Activated CD4-positive, alpha-beta T cell treated with anti-CD3 and anti-CD28 coated beads, Interleukin-2, amount 10 ng/mL, durations not matched to agents 7 days and 5 days (primary cell): ENCODE measurements around the gene KANSL1. TPM values are rescaled to one million over a fixed set of nuclear protein-coding genes. Genes with fewer than 3 reads are reported as not detected.
"Not testable (repeated sequence)": the region's sequence is repeated elsewhere in the genome, so short reads cannot be mapped to it uniquely, and the experiment has no call there.

Experiments used
- CTCF ChIA-PET: fragments of 350-600 bp; sonication (Branson Sonifier 250); formaldehyde crosslinking; loops from one replicate; lab custom pipeline; 2021; ENCODE audit warnings: antibody characterized with exemption; lab: Charles Lee
- POLR2A ChIA-PET: fragments of 350-600 bp; sonication (Branson Sonifier 250); formaldehyde crosslinking; loops from one replicate; lab custom pipeline; 2021; ENCODE audit warnings: antibody characterized with exemption; lab: Charles Lee
- DNase-seq: peaks from one replicate; pipeline ENCODE4 v3.0.0-alpha.2; 2020
- H3K27ac Mint-ChIP-seq: one replicate; pipeline ENCODE4 v1.8.0; 2021; ENCODE audit warnings: mild to moderate bottlenecking, moderate library complexity, mixed read lengths
- H3K27me3 Mint-ChIP-seq: one replicate; pipeline ENCODE4 v1.8.0; 2021; ENCODE audit warnings: mixed read lengths
- H3K36me3 Mint-ChIP-seq: one replicate; pipeline ENCODE4 v1.8.0; 2021; ENCODE audit warnings: low read depth, mixed read lengths
- H3K4me1 Mint-ChIP-seq: one replicate; pipeline ENCODE4 v1.8.0; 2021; ENCODE audit warnings: mixed read lengths
- H3K4me3 Mint-ChIP-seq: one replicate; pipeline ENCODE4 v1.8.0; 2021; ENCODE audit warnings: mild to moderate bottlenecking, moderate library complexity, mixed read lengths
- H3K9me3 Mint-ChIP-seq: one replicate; pipeline ENCODE4 v1.8.0; 2021; ENCODE audit warnings: mixed read lengths
- total RNA-seq, 2 experiments: library from RNA; stranded (reverse); gene quantifications; one replicate each; pipeline ENCODE4 v1.2.3, GENCODE V29; 2021

KANSL1 gene
- total RNA-seq, 2 experiments from 2014 or later: 85.7 to 97.7 TPM

GRCh38 chr17:46011711-46012505, 181.3 kb downstream of the KANSL1 start:
- peaks cover 2% of the 10 kb centered on the region for H3K27me3 Mint-ChIP-seq
- no peaks in the 10 kb centered on the region for H3K4me1 Mint-ChIP-seq
- DNase-seq: no peak
- ChIA-PET CTCF (interaction anchor here (1.1 kb wide), 1 partner anchor 10 kb away, joined by 3 read pairs; no protein-coding TSS in a partner anchor), POLR2A (no interaction called here)
- no peaks in the 10 kb centered on the region for H3K9me3 Mint-ChIP-seq
- H3K4me3 Mint-ChIP-seq: no peak overlapping the region
- H3K36me3 Mint-ChIP-seq: no peaks in the 10 kb centered on the region
- no peak overlapping the region for H3K27ac Mint-ChIP-seq

- H3K36me3 Mint-ChIP-seq: no peaks in the 10 kb centered on the region
- peaks cover 4% of the 10 kb centered on the region for H3K27me3 Mint-ChIP-seq
- POLR2A ChIA-PET: no interaction called here
- no peaks in the 10 kb centered on the region for H3K4me1 Mint-ChIP-seq
- no peak overlapping the region for H3K27ac Mint-ChIP-seq
- DNase-seq: no peak
- CTCF ChIA-PET: no interaction called here
- no peak overlapping the region for H3K4me3 Mint-ChIP-seq
- H3K9me3 Mint-ChIP-seq: no peaks in the 10 kb centered on the region
These were observed 182.5 kb downstream of the KANSL1 start for GRCh38 chr17:46010597-46011186.

GRCh38 chr17:46009681-46010596, 183.3 kb downstream of the KANSL1 start:
- CTCF ChIA-PET: no interaction called here

GRCh38 chr17:46008591-46008990, 184.6 kb downstream of the KANSL1 start:
- Mint-ChIP-seq H3K27ac (no peak overlapping the region), H3K36me3 (no peaks in the 10 kb centered on the region), H3K4me1 (peaks cover 1% of the 10 kb centered on the region), H3K27me3 (peaks cover 4% of the 10 kb centered on the region), H3K9me3 (no peaks in the 10 kb centered on the region), H3K4me3 (no peak overlapping the region)
- ChIA-PET CTCF (interaction anchor here (1.0 kb wide), 1 partner anchor 184 kb away, joined by 3 read pairs; the partner anchor contains the start of gene KANSL1), POLR2A (interaction anchor here (0.6 kb wide), 1 partner anchor 26 kb away, joined by 7 read pairs; no protein-coding TSS in a partner anchor)
- DNase-seq: no peak

More at GRCh38 chr17:46009681-46010596, 183.3 kb downstream of the KANSL1 start:
- H3K27ac Mint-ChIP-seq: no peak overlapping the region
- H3K9me3 Mint-ChIP-seq: no peaks in the 10 kb centered on the region
- no peaks in the 10 kb centered on the region for H3K36me3 Mint-ChIP-seq
- H3K4me1 Mint-ChIP-seq: no peaks in the 10 kb centered on the region
- no peak for DNase-seq
- POLR2A ChIA-PET: no interaction called here
- peaks cover 4% of the 10 kb centered on the region for H3K27me3 Mint-ChIP-seq
- no peak overlapping the region for H3K4me3 Mint-ChIP-seq

GRCh38 chr17:46007461-46007965, 185.7 kb downstream of the KANSL1 start:
- no peak for DNase-seq
- no peak overlapping the region for H3K4me3 Mint-ChIP-seq
- peaks cover 4% of the 10 kb centered on the region for H3K27me3 Mint-ChIP-seq
- no peaks in the 10 kb centered on the region for H3K36me3 Mint-ChIP-seq
- H3K9me3 Mint-ChIP-seq: no peaks in the 10 kb centered on the region
- CTCF ChIA-PET: no interaction called here
- POLR2A ChIA-PET: no interaction called here
- peaks cover 5% of the 10 kb centered on the region for H3K4me1 Mint-ChIP-seq
- H3K27ac Mint-ChIP-seq: no peak overlapping the region

- H3K36me3 Mint-ChIP-seq, POLR2A ChIA-PET, DNase-seq, H3K4me1 Mint-ChIP-seq, H3K27me3 Mint-ChIP-seq, H3K9me3 Mint-ChIP-seq, H3K4me3 Mint-ChIP-seq, H3K27ac Mint-ChIP-seq: not testable (repeated sequence)
- CTCF ChIA-PET: interaction anchor here (0.7 kb wide), 1 partner anchor 489 kb away, joined by 3 read pairs; no protein-coding TSS in a partner anchor
These were observed 187.1 kb downstream of the KANSL1 start for GRCh38 chr17:46006082-46006481.

- Mint-ChIP-seq H3K36me3 (no peaks in the 10 kb centered on the region), H3K4me1 (peaks cover 6% of the 10 kb centered on the region), H3K27me3 (peaks cover 4% of the 10 kb centered on the region), H3K4me3 (no peak overlapping the region), H3K27ac (no peak overlapping the region), H3K9me3 (no peaks in the 10 kb centered on the region)
- no peak for DNase-seq
- ChIA-PET POLR2A (interaction anchor here (0.6 kb wide), 2 partner anchors 15 to 856 kb away, joined by 3 to 5 read pairs; partner anchors contain the start of gene HEXIM1), CTCF (interaction anchor here (1.2 to 2.9 kb wide), 4 partner anchors 12 to 209 kb away, joined by 3 to 9 read pairs (median 3); partner anchors contain the start of gene KANSL1)
These were observed 189.1 kb downstream of the KANSL1 start for GRCh38 chr17:46003907-46004748.

- Mint-ChIP-seq H3K27ac (no peak overlapping the region), H3K4me3 (no peak overlapping the region), H3K36me3 (no peaks in the 10 kb centered on the region), H3K9me3 (no peaks in the 10 kb centered on the region), H3K4me1 (peaks cover 6% of the 10 kb centered on the region), H3K27me3 (peaks cover 4% of the 10 kb centered on the region)
- no peak for DNase-seq
- POLR2A ChIA-PET: no interaction called here
- CTCF ChIA-PET: interaction anchor here (1.0 to 2.9 kb wide), 8 partner anchors 9 to 210 kb away, joined by 3 to 11 read pairs (median 8); partner anchors contain the start of gene KANSL1
These were observed 190.3 kb downstream of the KANSL1 start for GRCh38 chr17:46002973-46003316.

- CTCF ChIA-PET: interaction anchor here (0.7 to 2.9 kb wide), 11 partner anchors 9 to 211 kb away, joined by 3 to 11 read pairs (median 4); partner anchors contain the start of gene KANSL1
- H3K27me3 Mint-ChIP-seq: peaks cover 3% of the 10 kb centered on the region
- no peaks in the 10 kb centered on the region for H3K9me3 Mint-ChIP-seq
- peak; percentile 79 for DNase-seq
- no peaks in the 10 kb centered on the region for H3K36me3 Mint-ChIP-seq
- peaks cover 6% of the 10 kb centered on the region for H3K4me1 Mint-ChIP-seq
- H3K27ac Mint-ChIP-seq: no peak overlapping the region
- H3K4me3 Mint-ChIP-seq: no peak overlapping the region
- POLR2A ChIA-PET: no interaction called here
These were observed 190.8 kb downstream of the KANSL1 start for GRCh38 chr17:46002311-46002972.

- DNase-seq: no peak
- Mint-ChIP-seq H3K4me3 (no peak overlapping the region), H3K27me3 (peaks cover 3% of the 10 kb centered on the region), H3K4me1 (peaks cover 6% of the 10 kb centered on the region), H3K9me3 (no peaks in the 10 kb centered on the region), H3K36me3 (no peaks in the 10 kb centered on the region), H3K27ac (no peak overlapping the region)
- CTCF ChIA-PET: interaction anchor here (0.7 to 2.9 kb wide), 11 partner anchors 10 to 1868 kb away, joined by 3 to 11 read pairs (median 4); partner anchors contain the start of gene KANSL1
- POLR2A ChIA-PET: no interaction called here
These were observed 191.6 kb downstream of the KANSL1 start for GRCh38 chr17:46001390-46002310.
